ENCODE data around the gene UBTD1.

- TF ChIP-seq, protein P1, sequence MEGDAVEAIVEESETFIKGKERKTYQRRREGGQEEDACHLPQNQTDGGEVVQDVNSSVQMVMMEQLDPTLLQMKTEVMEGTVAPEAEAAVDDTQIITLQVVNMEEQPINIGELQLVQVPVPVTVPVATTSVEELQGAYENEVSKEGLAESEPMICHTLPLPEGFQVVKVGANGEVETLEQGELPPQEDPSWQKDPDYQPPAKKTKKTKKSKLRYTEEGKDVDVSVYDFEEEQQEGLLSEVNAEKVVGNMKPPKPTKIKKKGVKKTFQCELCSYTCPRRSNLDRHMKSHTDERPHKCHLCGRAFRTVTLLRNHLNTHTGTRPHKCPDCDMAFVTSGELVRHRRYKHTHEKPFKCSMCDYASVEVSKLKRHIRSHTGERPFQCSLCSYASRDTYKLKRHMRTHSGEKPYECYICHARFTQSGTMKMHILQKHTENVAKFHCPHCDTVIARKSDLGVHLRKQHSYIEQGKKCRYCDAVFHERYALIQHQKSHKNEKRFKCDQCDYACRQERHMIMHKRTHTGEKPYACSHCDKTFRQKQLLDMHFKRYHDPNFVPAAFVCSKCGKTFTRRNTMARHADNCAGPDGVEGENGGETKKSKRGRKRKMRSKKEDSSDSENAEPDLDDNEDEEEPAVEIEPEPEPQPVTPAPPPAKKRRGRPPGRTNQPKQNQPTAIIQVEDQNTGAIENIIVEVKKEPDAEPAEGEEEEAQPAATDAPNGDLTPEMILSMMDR (IDR thresholded peaks at IDR 0.05), result no peak
- no peak for TF ChIP-seq POLR2A (IDR thresholded peaks at IDR 0.05)
These were observed 3.7 kb upstream of the UBTD1 start for GRCh38 chr10:97494863-97495506.
